A549 (cell line): ENCODE measurements around the gene RPS6KA2.

Source experiments
- CHD2 ChIP-seq: fragments of 150-350 bp; IDR thresholded peaks from 2 replicates; pipeline ENCODE4 v1.6.1; 2014; ENCODE audit warnings: low read length; ENCODE audit not compliant: partially characterized antibody
- CHD4 ChIP-seq: fragments of 200-600 bp; sonication (generic); IDR thresholded peaks from 2 replicates; pipeline ENCODE4 v1.6.1; 2016; ENCODE audit warnings: antibody characterized with exemption, mild to moderate bottlenecking, borderline replicate concordance
- EP300 ChIP-seq, 2 experiments: fragments of >200 bp; sonication (Bioruptor Twin); formaldehyde crosslinking; IDR thresholded peaks; 2 replicates in 1 of 2; 3 replicates in 1 of 2; pipeline ENCODE4 v1.6.1; 2016 to 2017
- JUN ChIP-seq, 2 experiments: fragments of >200 bp; sonication (Bioruptor Twin); formaldehyde crosslinking; IDR thresholded peaks; 2 replicates in 1 of 2; 3 replicates in 1 of 2; pipeline ENCODE4 v1.6.1; 2016 to 2017
- MAFK ChIP-seq: fragments of 450-650 bp; IDR thresholded peaks from 2 replicates; pipeline ENCODE4 v1.6.1; 2014; ENCODE audit not compliant: partially characterized antibody
- PHF8 ChIP-seq: fragments of 200-600 bp; sonication (generic); IDR thresholded peaks from 2 replicates; pipeline ENCODE4 v1.6.1; 2016; ENCODE audit warnings: low read depth, mild to moderate bottlenecking, antibody characterized with exemption, moderate library complexity, borderline replicate concordance
- POLR2A ChIP-seq: IDR thresholded peaks from 2 replicates; pipeline ENCODE4 v1.6.1; 2012; ENCODE audit warnings: mild to moderate bottlenecking, low read length
- POLR2AphosphoS2 ChIP-seq: conservative IDR thresholded peaks from 2 replicates; pipeline ENCODE4 v1.6.1; 2012; ENCODE audit warnings: low read length, improper control_type of control experiment, inconsistent platforms
- SMC3 ChIP-seq: fragments of >200 bp; sonication (Bioruptor Twin); formaldehyde crosslinking; IDR thresholded peaks from 3 replicates; pipeline ENCODE4 v1.6.1; 2018; ENCODE audit warnings: inconsistent platforms
- TF ChIP-seq, protein P1 (sequence below): IDR thresholded peaks from 2 replicates; pipeline ENCODE4 v1.6.1; 2012
- TF ChIP-seq, protein P2 (sequence below): fragments of >200 bp; sonication (Bioruptor Twin); formaldehyde crosslinking; IDR thresholded peaks from 3 replicates; pipeline ENCODE4 v1.6.1; 2016
- TF ChIP-seq, protein P3 (sequence below): fragments of >200 bp; sonication (Bioruptor Twin); formaldehyde crosslinking; IDR thresholded peaks from 3 replicates; pipeline ENCODE4 v1.5.1; 2016
- TF ChIP-seq, protein P4 (sequence below): fragments of 250-450 bp; sonication (Bioruptor Pico); IDR thresholded peaks from 2 replicates; pipeline ENCODE4 v1.5.0; 2020; ENCODE audit warnings: low read depth, mild to moderate bottlenecking, moderate library complexity
- TF ChIP-seq, protein P5 (sequence below): fragments of 450-650 bp; IDR thresholded peaks from 2 replicates; pipeline ENCODE4 v1.6.1; 2014; ENCODE audit warnings: antibody characterized with exemption

DNA sequence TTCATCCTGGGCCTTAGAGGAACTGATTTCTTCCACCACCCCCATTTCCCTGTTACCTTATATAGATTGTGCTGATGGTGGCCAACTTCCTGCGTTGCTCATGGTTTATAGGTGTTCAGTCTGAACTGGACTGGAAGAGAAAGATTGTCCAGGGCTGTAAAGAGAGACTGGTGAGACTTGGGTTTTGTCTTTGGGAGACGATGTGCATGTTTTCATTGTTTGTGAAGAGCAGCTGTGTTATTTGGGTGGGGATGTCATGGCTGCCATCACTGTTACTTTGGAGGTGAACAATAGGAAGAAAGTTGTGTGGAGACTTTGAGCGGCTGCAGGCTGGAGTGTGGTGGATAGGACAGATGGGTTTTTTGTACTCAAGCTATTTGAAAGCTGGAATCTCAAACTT is 228.7 kb downstream of the RPS6KA2 start:
- TF ChIP-seq, protein P1, sequence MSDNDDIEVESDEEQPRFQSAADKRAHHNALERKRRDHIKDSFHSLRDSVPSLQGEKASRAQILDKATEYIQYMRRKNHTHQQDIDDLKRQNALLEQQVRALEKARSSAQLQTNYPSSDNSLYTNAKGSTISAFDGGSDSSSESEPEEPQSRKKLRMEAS: no peak
- no peak for TF ChIP-seq SMC3
- TF ChIP-seq, protein P2, sequence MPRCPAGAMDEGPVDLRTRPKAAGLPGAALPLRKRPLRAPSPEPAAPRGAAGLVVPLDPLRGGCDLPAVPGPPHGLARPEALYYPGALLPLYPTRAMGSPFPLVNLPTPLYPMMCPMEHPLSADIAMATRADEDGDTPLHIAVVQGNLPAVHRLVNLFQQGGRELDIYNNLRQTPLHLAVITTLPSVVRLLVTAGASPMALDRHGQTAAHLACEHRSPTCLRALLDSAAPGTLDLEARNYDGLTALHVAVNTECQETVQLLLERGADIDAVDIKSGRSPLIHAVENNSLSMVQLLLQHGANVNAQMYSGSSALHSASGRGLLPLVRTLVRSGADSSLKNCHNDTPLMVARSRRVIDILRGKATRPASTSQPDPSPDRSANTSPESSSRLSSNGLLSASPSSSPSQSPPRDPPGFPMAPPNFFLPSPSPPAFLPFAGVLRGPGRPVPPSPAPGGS: no peak
- TF ChIP-seq, protein P3, sequence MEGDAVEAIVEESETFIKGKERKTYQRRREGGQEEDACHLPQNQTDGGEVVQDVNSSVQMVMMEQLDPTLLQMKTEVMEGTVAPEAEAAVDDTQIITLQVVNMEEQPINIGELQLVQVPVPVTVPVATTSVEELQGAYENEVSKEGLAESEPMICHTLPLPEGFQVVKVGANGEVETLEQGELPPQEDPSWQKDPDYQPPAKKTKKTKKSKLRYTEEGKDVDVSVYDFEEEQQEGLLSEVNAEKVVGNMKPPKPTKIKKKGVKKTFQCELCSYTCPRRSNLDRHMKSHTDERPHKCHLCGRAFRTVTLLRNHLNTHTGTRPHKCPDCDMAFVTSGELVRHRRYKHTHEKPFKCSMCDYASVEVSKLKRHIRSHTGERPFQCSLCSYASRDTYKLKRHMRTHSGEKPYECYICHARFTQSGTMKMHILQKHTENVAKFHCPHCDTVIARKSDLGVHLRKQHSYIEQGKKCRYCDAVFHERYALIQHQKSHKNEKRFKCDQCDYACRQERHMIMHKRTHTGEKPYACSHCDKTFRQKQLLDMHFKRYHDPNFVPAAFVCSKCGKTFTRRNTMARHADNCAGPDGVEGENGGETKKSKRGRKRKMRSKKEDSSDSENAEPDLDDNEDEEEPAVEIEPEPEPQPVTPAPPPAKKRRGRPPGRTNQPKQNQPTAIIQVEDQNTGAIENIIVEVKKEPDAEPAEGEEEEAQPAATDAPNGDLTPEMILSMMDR: no peak
- TF ChIP-seq CHD4: no peak
- no peak for TF ChIP-seq JUN (IDR thresholded peaks at IDR 0.05)
- no peak for TF ChIP-seq POLR2AphosphoS2
- no peak for TF ChIP-seq PHF8
- no peak for TF ChIP-seq MAFK
- no peak for TF ChIP-seq EP300 (IDR thresholded peaks at IDR 0.05)
- TF ChIP-seq POLR2A: no peak
- TF ChIP-seq, protein P4, sequence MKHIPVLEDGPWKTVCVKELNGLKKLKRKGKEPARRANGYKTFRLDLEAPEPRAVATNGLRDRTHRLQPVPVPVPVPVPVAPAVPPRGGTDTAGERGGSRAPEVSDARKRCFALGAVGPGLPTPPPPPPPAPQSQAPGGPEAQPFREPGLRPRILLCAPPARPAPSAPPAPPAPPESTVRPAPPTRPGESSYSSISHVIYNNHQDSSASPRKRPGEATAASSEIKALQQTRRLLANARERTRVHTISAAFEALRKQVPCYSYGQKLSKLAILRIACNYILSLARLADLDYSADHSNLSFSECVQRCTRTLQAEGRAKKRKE: no peak
- no peak for TF ChIP-seq CHD2
- TF ChIP-seq, protein P5, sequence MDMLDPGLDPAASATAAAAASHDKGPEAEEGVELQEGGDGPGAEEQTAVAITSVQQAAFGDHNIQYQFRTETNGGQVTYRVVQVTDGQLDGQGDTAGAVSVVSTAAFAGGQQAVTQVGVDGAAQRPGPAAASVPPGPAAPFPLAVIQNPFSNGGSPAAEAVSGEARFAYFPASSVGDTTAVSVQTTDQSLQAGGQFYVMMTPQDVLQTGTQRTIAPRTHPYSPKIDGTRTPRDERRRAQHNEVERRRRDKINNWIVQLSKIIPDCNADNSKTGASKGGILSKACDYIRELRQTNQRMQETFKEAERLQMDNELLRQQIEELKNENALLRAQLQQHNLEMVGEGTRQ: no peak
